Mesothelial cell of epicardium (in vitro differentiated cells): ENCODE data around the gene MYO5B. TPM values are rescaled to one million over a fixed set of nuclear protein-coding genes. Genes with fewer than 3 reads are reported as not detected.

ENCODE experiments used
- DNase-seq, 2 experiments: peaks; one replicate each; pipeline ENCODE4 v3.0.0; 2021; ENCODE audit warnings: low spot score in 2 of 2; ENCODE audit not compliant: unreplicated experiment in 2 of 2
- H3K27ac Mint-ChIP-seq: 2 replicates; pipeline ENCODE4 v1.8.0; 2021; ENCODE audit warnings: mixed read lengths
- H3K27me3 Mint-ChIP-seq: 2 replicates; pipeline ENCODE4 v1.8.0; 2021; ENCODE audit warnings: low read depth, mixed read lengths
- H3K36me3 Mint-ChIP-seq: 2 replicates; pipeline ENCODE4 v1.8.0; 2021; ENCODE audit warnings: mixed read lengths
- H3K4me1 Mint-ChIP-seq: 2 replicates; pipeline ENCODE4 v1.8.0; 2021; ENCODE audit warnings: mixed read lengths
- H3K4me3 Mint-ChIP-seq: 2 replicates; pipeline ENCODE4 v1.8.0; 2021; ENCODE audit warnings: mild to moderate bottlenecking, moderate library complexity, mixed read lengths
- H3K9me3 Mint-ChIP-seq: 2 replicates; pipeline ENCODE4 v1.8.0; 2021; ENCODE audit warnings: mixed read lengths
- total RNA-seq: library from RNA; stranded (reverse); gene quantifications from 3 replicates; pipeline ENCODE4 v1.2.1, GENCODE V29; 2021
- TF ChIP-seq, protein P1 (sequence below): fragments of 200-600 bp; sonication (generic); IDR thresholded peaks from one replicate; pipeline ENCODE4 v1.5.0; 2021; ENCODE audit warnings: antibody characterized with exemption; ENCODE audit not compliant: unreplicated experiment

The MYO5B gene
- total RNA-seq, 1 donor from 2014 or later = 15.1 TPM

DNA sequence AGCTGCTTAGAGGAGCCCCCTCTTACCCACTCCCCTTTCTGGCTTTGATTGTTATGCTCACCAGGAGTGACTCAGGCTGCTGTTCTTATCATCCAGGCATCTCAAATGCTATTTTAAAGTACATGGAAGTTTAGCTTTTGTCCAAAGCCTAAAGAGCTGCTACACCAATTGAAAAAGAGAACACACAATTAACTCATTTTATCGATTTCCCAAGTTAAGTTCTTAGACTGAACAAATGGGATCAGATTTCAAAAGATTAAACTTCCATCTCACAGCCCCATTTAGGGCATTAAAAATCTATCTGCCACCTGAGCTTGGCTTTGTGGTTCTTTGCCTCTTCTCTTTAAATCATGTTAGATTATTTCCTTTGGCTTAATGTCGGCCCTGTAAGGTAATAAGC is 81.2 kb downstream of the MYO5B start:
- Mint-ChIP-seq H3K36me3 (no peaks in the 10 kb centered on the region), H3K27ac (peak overlapping the region; percentile 11), H3K4me1 (peaks cover 52% of the 10 kb centered on the region), H3K9me3 (no peaks in the 10 kb centered on the region), H3K27me3 (no peaks in the 10 kb centered on the region), H3K4me3 (no peak overlapping the region)
- TF ChIP-seq, protein P1, sequence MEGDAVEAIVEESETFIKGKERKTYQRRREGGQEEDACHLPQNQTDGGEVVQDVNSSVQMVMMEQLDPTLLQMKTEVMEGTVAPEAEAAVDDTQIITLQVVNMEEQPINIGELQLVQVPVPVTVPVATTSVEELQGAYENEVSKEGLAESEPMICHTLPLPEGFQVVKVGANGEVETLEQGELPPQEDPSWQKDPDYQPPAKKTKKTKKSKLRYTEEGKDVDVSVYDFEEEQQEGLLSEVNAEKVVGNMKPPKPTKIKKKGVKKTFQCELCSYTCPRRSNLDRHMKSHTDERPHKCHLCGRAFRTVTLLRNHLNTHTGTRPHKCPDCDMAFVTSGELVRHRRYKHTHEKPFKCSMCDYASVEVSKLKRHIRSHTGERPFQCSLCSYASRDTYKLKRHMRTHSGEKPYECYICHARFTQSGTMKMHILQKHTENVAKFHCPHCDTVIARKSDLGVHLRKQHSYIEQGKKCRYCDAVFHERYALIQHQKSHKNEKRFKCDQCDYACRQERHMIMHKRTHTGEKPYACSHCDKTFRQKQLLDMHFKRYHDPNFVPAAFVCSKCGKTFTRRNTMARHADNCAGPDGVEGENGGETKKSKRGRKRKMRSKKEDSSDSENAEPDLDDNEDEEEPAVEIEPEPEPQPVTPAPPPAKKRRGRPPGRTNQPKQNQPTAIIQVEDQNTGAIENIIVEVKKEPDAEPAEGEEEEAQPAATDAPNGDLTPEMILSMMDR = no peak
- DNase-seq = no peak

DNA sequence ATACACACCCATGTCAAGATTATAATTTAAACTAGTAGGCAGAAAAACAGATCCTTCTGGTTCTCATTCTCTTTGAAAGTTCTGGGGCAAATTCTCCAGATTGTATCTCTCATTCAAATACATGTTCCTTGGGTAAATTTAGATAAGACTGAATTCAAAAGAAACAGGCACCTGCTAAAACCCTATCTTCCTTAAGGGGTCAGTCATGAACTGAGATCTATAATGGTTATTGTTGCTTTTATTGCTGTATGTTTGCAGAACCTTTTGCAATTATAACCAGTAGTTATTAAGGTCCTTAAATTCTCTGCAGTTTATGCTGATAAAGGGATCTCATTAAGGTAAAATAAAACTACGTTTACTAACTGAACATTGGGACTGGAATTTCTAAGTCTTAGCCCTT is 83.5 kb downstream of the MYO5B start:
- H3K4me1 Mint-ChIP-seq = peaks cover 41% of the 10 kb centered on the region
- H3K36me3 Mint-ChIP-seq = no peaks in the 10 kb centered on the region
- DNase-seq = no peak
- H3K27ac Mint-ChIP-seq = no peak overlapping the region
- H3K27me3 Mint-ChIP-seq = no peaks in the 10 kb centered on the region
- TF ChIP-seq, protein P1 = no peak
- H3K9me3 Mint-ChIP-seq = no peaks in the 10 kb centered on the region
- no peak overlapping the region for H3K4me3 Mint-ChIP-seq

DNA sequence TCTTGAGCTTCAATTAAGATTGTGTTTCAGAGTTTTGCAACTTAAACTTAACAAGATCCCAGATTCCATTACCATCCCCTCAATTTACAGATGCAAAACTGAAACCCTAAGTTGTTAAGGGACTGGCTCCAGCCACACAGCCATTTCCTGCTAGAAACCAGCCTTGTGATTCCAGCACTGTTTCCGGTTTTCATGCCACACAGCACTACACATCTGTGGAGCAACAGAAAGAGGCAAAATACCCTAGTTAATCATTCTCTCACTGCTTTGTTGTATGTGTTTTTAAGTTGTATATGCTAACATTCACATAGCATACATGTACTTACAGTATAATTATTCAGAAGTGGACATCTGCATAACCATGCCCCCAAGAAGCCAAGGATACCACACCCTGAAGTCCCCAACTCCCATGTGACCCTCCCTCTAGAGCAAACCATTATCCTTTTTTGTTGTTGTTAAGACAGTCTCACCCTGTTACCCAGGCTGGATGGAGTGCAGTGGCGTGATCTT is 87.4 kb downstream of the MYO5B start:
- no peaks in the 10 kb centered on the region for H3K36me3 Mint-ChIP-seq
- DNase-seq = no peak

DNA sequence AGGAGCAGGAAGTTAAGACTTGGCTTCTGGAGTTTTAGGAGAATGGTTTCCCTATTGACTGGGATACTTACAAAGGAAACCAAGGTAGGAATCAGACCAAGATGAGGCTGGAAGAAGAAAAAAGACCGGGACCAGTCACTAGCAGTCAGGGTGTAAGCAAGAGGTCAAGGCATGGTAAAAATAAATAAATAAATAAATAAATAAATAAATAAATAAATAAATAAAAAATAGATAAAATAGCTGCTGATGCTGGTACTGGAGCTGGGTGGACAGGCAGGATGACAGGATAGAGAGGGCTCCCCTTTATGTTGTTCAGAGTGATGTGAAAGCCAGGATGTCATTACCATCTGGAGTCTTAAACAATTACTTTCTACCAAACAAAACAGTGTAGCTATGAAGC is 89.9 kb downstream of the MYO5B start:
- no peaks in the 10 kb centered on the region for H3K36me3 Mint-ChIP-seq
- H3K4me3 Mint-ChIP-seq = no peak overlapping the region
- no peak for DNase-seq
- H3K9me3 Mint-ChIP-seq = no peaks in the 10 kb centered on the region
- peaks cover 7% of the 10 kb centered on the region for H3K4me1 Mint-ChIP-seq
- no peak overlapping the region for H3K27ac Mint-ChIP-seq
- TF ChIP-seq, protein P1 = no peak
- H3K27me3 Mint-ChIP-seq = no peaks in the 10 kb centered on the region

More for the DNA sequence above, 87.4 kb downstream of the MYO5B start:
- Mint-ChIP-seq H3K4me1 (peaks cover 25% of the 10 kb centered on the region), H3K4me3 (no peak overlapping the region), H3K27me3 (no peaks in the 10 kb centered on the region), H3K27ac (no peak overlapping the region), H3K9me3 (no peaks in the 10 kb centered on the region)
- TF ChIP-seq, protein P1 = no peak

DNA sequence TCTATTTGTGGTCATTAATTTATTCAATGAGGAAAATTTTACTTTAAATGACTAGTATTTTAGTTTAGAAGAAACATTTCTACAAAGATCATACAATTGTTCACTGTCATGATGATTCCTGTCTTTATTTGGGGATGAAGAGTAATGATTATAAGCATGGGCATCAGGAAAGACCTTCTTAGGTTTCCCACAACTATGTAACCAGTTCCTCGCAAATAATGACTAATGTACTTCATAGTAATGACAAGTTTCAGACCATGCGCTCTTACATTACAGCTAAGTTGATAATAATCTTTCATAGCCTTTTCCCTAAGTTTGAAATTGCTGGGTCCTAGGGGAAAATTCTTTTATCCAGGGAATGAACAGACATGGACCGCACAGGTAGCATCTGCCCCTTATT is 90.5 kb downstream of the MYO5B start:
- H3K4me1 Mint-ChIP-seq = peaks cover 3% of the 10 kb centered on the region

More for the DNA sequence above, 90.5 kb downstream of the MYO5B start:
- TF ChIP-seq, protein P1 = no peak
- Mint-ChIP-seq H3K4me3 (no peak overlapping the region), H3K27me3 (no peaks in the 10 kb centered on the region), H3K9me3 (no peaks in the 10 kb centered on the region), H3K36me3 (no peaks in the 10 kb centered on the region), H3K27ac (no peak overlapping the region)
- no peak for DNase-seq
